Skeletal muscle tissue (tissue), 4 donors: ENCODE data around the gene PCARE. TPM values are rescaled to one million over a fixed set of nuclear protein-coding genes. Genes with fewer than 3 reads are reported as not detected.
A peak's percentile ranks its signal among the peaks of the same experiment; 100 is the strongest.

Experiments
- H3K27ac ChIP-seq: one replicate; pipeline ENCODE4 v1.7.0; 2013; ENCODE audit warnings: mild to moderate bottlenecking, low read depth, low read length, inconsistent platforms
- H3K27me3 ChIP-seq, 3 donors: one replicate each; pipeline ENCODE4 v1.7.0; 2013; ENCODE audit warnings: low read length in 3 of 3; ENCODE audit not compliant: control insufficient read depth in 3 of 3, insufficient read depth in 3 of 3
- H3K36me3 ChIP-seq, 3 donors: one replicate each; pipeline ENCODE4 v1.7.0; 2013; ENCODE audit warnings: low read length in 3 of 3; ENCODE audit not compliant: control insufficient read depth in 3 of 3, insufficient read depth in 3 of 3
- H3K4me1 ChIP-seq, 3 donors: one replicate each; pipeline ENCODE4 v1.7.0; 2013; ENCODE audit warnings: low read length in 3 of 3, mild to moderate bottlenecking in 3 of 3; ENCODE audit not compliant: control insufficient read depth in 3 of 3, insufficient read depth in 3 of 3
- H3K4me3 ChIP-seq, 3 donors: one replicate each; pipeline ENCODE4 v1.7.0; 2013; ENCODE audit warnings: low read length in 3 of 3
- H3K9ac ChIP-seq, 3 donors: one replicate each; pipeline ENCODE4 v1.7.0; 2013; ENCODE audit warnings: low read length in 3 of 3, mild to moderate bottlenecking in 3 of 3, moderate library complexity in 2 of 3, low read depth in 1 of 3
- H3K9me3 ChIP-seq, 3 donors: one replicate each; pipeline ENCODE4 v1.7.0; 2013; ENCODE audit warnings: low read length in 3 of 3; ENCODE audit not compliant: control insufficient read depth in 3 of 3
- total RNA-seq: library from RNA; depleted of rRNA; stranded (reverse); fragments of >200 nt; gene quantifications from one replicate; pipeline ENCODE4 v1.2.3, GENCODE V29; 2014
- donor health status: Osteomylitis.

PCARE gene
- total RNA-seq, 1 donor from 2014 or later = under 0.01 TPM

DNA sequence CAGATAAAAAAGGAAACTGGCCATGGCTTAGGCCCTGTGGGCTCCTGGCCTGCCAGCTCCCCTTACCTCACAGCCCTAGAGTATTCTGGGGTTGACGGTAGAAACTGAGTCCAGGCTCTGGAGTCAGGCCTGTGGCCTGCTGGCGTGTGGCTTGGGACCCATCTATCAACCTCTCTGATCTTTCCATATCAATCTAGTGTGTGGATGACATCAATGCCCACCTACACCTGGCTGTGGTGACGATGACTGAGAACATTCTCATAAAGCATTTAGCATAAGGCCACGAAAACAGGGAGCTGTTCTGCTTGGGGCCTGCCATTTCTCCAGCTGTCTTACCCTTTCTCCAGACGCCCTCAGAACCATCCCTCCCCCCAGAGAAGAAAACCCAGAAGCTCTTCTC, 17.9 kb downstream of the PCARE start:
- Histone ChIP-seq H3K4me1 (peaks cover 0 to 2% (median 0%) of the 10 kb centered on the region in 3 donors), H3K27ac (no peak overlapping the region), H3K36me3 (peaks cover 0 to 21% (median 0%) of the 10 kb centered on the region in 3 donors), H3K9me3 (no peaks in the 10 kb centered on the region), H3K9ac (no peak overlapping the region), H3K4me3 (no peak overlapping the region), H3K27me3 (no peaks in the 10 kb centered on the region)

- H3K27me3 ChIP-seq = no peaks in the 10 kb centered on the region
- H3K27ac ChIP-seq = no peak overlapping the region
- peaks cover 0 to 2% (median 0%) of the 10 kb centered on the region in 3 donors for H3K4me1 ChIP-seq
- peaks cover 0 to 22% (median 0%) of the 10 kb centered on the region in 3 donors for H3K36me3 ChIP-seq
- H3K9me3 ChIP-seq = no peaks in the 10 kb centered on the region
- H3K4me3 ChIP-seq = no peak overlapping the region
- no peak overlapping the region for H3K9ac ChIP-seq
Measured at GRCh38 chr2:29055601-29056000, 18.7 kb downstream of the PCARE start.

DNA sequence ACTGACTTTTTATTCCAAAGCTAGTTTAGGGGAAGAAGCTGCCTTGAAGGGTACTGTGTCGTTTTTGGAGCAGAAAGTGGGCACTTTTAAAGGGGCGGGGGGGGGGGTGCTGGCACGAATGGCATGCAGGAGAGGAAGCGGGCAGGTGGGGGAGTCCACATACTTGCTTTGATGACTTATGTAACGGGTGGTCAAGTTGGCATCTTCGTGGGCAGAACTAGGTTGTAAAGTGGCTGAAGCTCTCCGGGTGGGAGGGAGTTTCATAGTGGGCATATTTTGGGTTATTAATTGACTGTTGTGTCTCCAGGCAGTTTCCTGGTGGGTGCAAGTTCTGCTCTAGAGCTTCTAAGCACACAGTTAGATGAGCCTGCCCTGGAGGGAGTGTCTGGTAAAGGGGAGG, 19.9 kb downstream of the PCARE start:
- Histone ChIP-seq H3K4me1 (peaks cover 0 to 2% (median 0%) of the 10 kb centered on the region in 3 donors), H3K9ac (no peak overlapping the region), H3K27ac (no peak overlapping the region)

DNA sequence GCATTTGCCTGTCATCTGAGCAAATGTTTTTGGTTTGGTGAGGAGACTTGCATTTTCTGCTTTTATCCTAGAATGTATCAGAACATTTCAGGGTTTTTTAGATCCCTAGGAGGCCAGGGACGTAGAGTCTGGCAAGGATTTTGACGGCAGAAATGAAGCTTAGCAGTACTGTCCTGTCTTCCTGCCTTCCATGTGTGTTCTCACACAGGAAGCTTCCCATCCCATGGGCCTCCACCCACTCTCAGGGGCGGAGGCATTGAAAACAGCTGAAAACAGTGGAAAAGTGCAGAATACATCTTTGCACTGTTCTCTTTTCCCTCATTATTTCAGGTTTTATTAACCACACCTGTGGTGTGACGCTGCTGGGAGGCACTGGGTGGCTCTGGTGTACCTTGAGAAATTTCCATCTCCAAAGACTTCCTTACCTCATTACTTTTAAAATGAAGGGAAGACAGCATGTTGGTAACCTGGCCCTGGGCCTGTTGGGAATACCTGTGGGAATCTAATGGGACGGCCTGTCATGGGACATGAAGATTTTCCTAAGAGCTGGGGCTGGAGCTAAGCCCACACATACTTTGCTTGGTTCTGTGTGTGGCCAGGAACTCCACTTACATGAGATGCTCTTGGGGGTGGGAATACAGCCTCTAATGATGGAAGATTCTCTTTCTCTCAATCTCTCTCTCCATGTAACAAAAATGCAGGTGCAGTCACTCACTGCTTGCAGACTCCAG, 20.5 kb downstream of the PCARE start:
- H3K27me3 ChIP-seq = no peaks in the 10 kb centered on the region
- no peak overlapping the region for H3K4me3 ChIP-seq
- H3K9me3 ChIP-seq = no peaks in the 10 kb centered on the region
- peaks cover 0 to 27% (median 0%) of the 10 kb centered on the region in 3 donors for H3K36me3 ChIP-seq
- H3K9ac ChIP-seq = no peak overlapping the region
- H3K4me1 ChIP-seq = peaks cover 0 to 2% (median 0%) of the 10 kb centered on the region in 3 donors
- no peak overlapping the region for H3K27ac ChIP-seq

More for the DNA sequence above, 19.9 kb downstream of the PCARE start:
- H3K27me3 ChIP-seq = no peaks in the 10 kb centered on the region
- peaks cover 0 to 25% (median 0%) of the 10 kb centered on the region in 3 donors for H3K36me3 ChIP-seq
- no peak overlapping the region for H3K4me3 ChIP-seq
- no peaks in the 10 kb centered on the region for H3K9me3 ChIP-seq

- Histone ChIP-seq H3K4me3 (no peak overlapping the region), H3K36me3 (peaks cover 0 to 27% (median 0%) of the 10 kb centered on the region in 3 donors), H3K27ac (no peak overlapping the region), H3K9ac (peak overlapping the region in 1 of 3 donors; percentile 8), H3K9me3 (no peaks in the 10 kb centered on the region), H3K4me1 (peaks cover 0 to 2% (median 0%) of the 10 kb centered on the region in 3 donors), H3K27me3 (no peaks in the 10 kb centered on the region)
Measured at GRCh38 chr2:29053223-29053622, 21.1 kb downstream of the PCARE start.

GRCh38 chr2:29052807-29053206, 21.5 kb downstream of the PCARE start:
- peaks cover 0 to 27% (median 0%) of the 10 kb centered on the region in 3 donors for H3K36me3 ChIP-seq
- no peaks in the 10 kb centered on the region for H3K27me3 ChIP-seq
- peaks cover 0 to 2% (median 0%) of the 10 kb centered on the region in 3 donors for H3K4me1 ChIP-seq
- H3K4me3 ChIP-seq = no peak overlapping the region
- no peak overlapping the region for H3K27ac ChIP-seq
- no peaks in the 10 kb centered on the region for H3K9me3 ChIP-seq
- H3K9ac ChIP-seq = peak overlapping the region in 1 of 3 donors; percentile 8

DNA sequence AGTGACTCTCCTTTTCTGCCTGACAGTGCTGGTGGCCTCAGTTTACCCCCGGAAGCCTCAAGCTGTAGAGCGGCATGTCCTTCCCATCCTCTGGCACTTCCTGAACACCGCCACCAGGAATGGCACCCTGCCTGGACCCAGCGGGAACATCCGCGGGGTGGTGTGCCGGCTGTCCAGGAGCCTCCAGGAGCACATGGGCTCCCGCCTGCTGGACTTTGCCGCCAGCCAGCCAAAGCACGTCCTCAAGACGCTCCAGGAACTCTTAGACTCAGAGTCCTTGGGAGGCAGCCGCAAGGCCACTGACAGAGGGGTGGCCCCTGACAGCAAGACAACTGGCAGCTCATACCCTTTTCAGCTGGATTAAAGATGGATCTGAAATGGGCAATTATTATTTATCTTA, 22.6 kb downstream of the PCARE start:
- H3K4me3 ChIP-seq = no peak overlapping the region
- H3K27me3 ChIP-seq = no peaks in the 10 kb centered on the region
- H3K4me1 ChIP-seq = peaks cover 0 to 2% (median 0%) of the 10 kb centered on the region in 3 donors
- H3K9ac ChIP-seq = no peak overlapping the region
- H3K9me3 ChIP-seq = no peaks in the 10 kb centered on the region
- no peak overlapping the region for H3K27ac ChIP-seq
- peaks cover 0 to 31% (median 0%) of the 10 kb centered on the region in 3 donors for H3K36me3 ChIP-seq

- Histone ChIP-seq H3K4me3 (no peak overlapping the region), H3K27ac (no peak overlapping the region), H3K4me1 (peaks cover 0 to 2% (median 0%) of the 10 kb centered on the region in 3 donors), H3K9me3 (no peaks in the 10 kb centered on the region), H3K36me3 (peaks cover 0 to 41% (median 0%) of the 10 kb centered on the region in 3 donors), H3K27me3 (no peaks in the 10 kb centered on the region), H3K9ac (no peak overlapping the region)
Measured at GRCh38 chr2:29050591-29050990, 23.7 kb downstream of the PCARE start.

DNA sequence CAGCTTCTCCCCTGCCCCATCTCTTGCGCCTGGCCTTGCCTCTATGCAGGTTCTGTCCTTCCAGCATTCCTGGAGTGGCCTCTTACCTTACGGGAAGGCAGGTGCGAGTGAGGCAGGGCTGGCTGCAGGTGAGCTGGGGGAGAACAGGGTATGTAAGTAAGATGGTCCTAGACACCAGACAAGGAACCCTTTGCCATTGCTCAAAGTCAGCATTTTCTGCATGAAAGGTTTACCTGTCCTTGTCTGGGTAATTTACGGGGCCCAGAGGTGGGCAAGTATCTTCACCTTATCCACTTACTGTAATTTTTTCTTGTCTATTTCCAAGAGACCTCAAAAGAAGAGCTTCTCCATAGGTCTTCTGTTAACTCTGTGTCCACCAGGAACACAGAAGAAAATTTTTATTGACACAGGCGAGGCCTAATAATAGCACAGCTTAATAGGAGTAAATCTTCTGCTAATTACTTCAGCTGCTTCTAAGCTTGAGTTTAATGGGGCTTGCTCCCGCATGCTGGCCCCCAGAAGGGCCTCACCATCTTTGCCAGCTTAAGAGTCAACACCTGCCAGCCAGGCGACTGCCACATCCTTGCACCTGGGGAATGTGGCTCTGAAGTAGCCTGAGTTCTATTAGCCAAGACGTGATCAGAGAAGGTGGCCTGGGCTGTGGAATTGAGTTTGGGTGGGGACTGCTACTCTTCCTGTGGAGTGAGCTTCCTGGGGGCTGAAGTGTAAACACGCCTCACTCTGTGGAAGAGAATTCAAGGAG, 27.1 kb downstream of the PCARE start:
- Histone ChIP-seq H3K36me3 (peaks cover 0 to 46% (median 0%) of the 10 kb centered on the region in 3 donors), H3K27me3 (no peaks in the 10 kb centered on the region), H3K9ac (no peak overlapping the region), H3K4me3 (no peak overlapping the region), H3K9me3 (no peaks in the 10 kb centered on the region), H3K4me1 (no peaks in the 10 kb centered on the region), H3K27ac (no peak overlapping the region)

DNA sequence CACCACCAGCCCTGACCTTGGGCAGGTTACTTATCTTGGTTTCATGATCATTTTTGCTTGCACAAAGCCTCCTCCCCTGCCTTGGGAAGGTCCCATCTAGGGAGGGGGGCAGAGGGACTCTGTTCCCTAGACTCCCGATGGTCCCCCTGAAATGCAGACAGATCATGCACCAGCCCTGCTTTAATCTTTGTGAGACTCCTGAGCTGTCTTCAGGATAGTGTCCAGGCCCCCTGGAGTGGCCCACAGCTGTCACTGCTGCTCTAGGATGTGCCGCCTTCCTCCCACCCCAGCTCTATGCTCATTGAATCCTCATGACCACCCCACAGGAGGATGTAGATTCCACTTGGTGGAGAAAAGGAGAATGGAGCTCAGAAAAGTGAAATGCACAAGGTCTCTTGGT, 28.0 kb downstream of the PCARE start:
- Histone ChIP-seq H3K9me3 (no peaks in the 10 kb centered on the region), H3K4me3 (no peak overlapping the region), H3K9ac (no peak overlapping the region), H3K36me3 (peaks cover 0 to 41% (median 0%) of the 10 kb centered on the region in 3 donors), H3K27me3 (no peaks in the 10 kb centered on the region), H3K27ac (no peak overlapping the region), H3K4me1 (no peaks in the 10 kb centered on the region)
